MM.1S (cell line): ENCODE results near the gene ZEB2.

Experiments
- EZH2 ChIP-seq: fragments of 300-600 bp; sonication (generic); optimal IDR thresholded peaks from 2 replicates; pipeline ENCODE3; 2017; ENCODE audit warnings: low read depth, mild to moderate bottlenecking, antibody characterized with exemption, low read length, mixed read lengths
- EZH2phosphoT487 ChIP-seq: fragments of 300-600 bp; sonication (generic); IDR thresholded peaks from 2 replicates; pipeline ENCODE4 v1.6.1; 2018; ENCODE audit warnings: antibody characterized with exemption, low read length
- TF ChIP-seq, protein P1 (sequence below): fragments of 300-600 bp; sonication (generic); IDR thresholded peaks from 2 replicates; pipeline ENCODE4 v1.5.1; 2016; ENCODE audit warnings: antibody characterized with exemption, low read length, mixed read lengths

DNA sequence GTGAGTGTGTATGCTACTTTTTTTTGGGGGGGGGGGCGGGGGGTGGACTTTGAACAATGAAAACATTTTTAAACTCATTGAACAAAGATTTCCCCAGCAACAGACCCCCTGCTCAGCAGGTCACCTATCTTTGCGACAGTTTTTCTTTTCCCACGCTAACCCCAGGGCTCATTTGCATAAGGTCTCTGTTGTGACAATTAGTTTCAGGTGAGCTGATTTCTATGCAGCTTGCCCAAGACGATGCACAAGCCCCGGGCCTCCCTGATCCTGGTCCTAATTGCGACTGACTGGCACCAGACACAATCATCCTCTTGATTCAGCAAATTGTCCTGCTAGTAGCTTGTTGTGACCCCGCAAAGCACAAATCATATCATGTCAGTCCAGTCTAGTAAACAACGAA is 40.3 kb downstream of the ZEB2 start:
- TF ChIP-seq, protein P1, sequence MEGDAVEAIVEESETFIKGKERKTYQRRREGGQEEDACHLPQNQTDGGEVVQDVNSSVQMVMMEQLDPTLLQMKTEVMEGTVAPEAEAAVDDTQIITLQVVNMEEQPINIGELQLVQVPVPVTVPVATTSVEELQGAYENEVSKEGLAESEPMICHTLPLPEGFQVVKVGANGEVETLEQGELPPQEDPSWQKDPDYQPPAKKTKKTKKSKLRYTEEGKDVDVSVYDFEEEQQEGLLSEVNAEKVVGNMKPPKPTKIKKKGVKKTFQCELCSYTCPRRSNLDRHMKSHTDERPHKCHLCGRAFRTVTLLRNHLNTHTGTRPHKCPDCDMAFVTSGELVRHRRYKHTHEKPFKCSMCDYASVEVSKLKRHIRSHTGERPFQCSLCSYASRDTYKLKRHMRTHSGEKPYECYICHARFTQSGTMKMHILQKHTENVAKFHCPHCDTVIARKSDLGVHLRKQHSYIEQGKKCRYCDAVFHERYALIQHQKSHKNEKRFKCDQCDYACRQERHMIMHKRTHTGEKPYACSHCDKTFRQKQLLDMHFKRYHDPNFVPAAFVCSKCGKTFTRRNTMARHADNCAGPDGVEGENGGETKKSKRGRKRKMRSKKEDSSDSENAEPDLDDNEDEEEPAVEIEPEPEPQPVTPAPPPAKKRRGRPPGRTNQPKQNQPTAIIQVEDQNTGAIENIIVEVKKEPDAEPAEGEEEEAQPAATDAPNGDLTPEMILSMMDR = no peak
- TF ChIP-seq EZH2 (no peak), EZH2phosphoT487 (no peak)
